CD4-positive, alpha-beta memory T cell (primary cell): ENCODE results near the gene TGFBR2. TPM values are rescaled to one million over a fixed set of nuclear protein-coding genes. Genes with fewer than 3 reads are reported as not detected.
A peak's percentile ranks its signal among the peaks of the same experiment; 100 is the strongest.

Experiments
- CTCF ChIA-PET: fragments of 350-600 bp; sonication (Branson Sonifier 250); formaldehyde crosslinking; loops from one replicate; lab custom pipeline; 2021; ENCODE audit warnings: inconsistent platforms; ENCODE audit not compliant: partially characterized antibody; lab: Charles Lee
- POLR2A ChIA-PET: fragments of 350-600 bp; sonication (Branson Sonifier 250); formaldehyde crosslinking; loops from one replicate; lab custom pipeline; 2021; ENCODE audit not compliant: partially characterized antibody; lab: Charles Lee
- DNase-seq, 5 donors: peaks; one replicate each; pipeline versions ENCODE4 v3.0.0 to v3.0.0-alpha.2; 2020 to 2022; ENCODE audit warnings: mixed read lengths in 1 of 5
- H3K27ac ChIP-seq: one replicate; pipeline ENCODE4 v1.7.0; 2013; ENCODE audit warnings: low read depth, low read length
- H3K27me3 ChIP-seq: 2 replicates; pipeline ENCODE4 v1.7.0; 2013; ENCODE audit warnings: mild to moderate bottlenecking, low read length, moderate library complexity; ENCODE audit not compliant: insufficient read depth
- H3K36me3 ChIP-seq: 2 replicates; pipeline ENCODE4 v1.7.0; 2013; ENCODE audit warnings: mild to moderate bottlenecking, low read length, moderate library complexity; ENCODE audit not compliant: insufficient read depth
- H3K4me1 ChIP-seq: 2 replicates; pipeline ENCODE4 v1.7.0; 2013; ENCODE audit warnings: mild to moderate bottlenecking, low read length, moderate library complexity; ENCODE audit not compliant: insufficient read depth
- H3K4me3 ChIP-seq, 2 donors: one replicate each; pipeline ENCODE4 v1.7.0; 2013; ENCODE audit warnings: low read length in 2 of 2, mild to moderate bottlenecking in 1 of 2
- H3K9me3 ChIP-seq, 2 donors: one replicate each; pipeline ENCODE4 v1.7.0; 2013; ENCODE audit warnings: low read length in 2 of 2, control low read depth in 1 of 2; ENCODE audit not compliant: control insufficient read depth in 1 of 2
- H3K27ac Mint-ChIP-seq, 7 donors: one replicate each; pipeline ENCODE4 v1.8.0; 2020 to 2021; ENCODE audit warnings: mixed read lengths in 7 of 7, mild to moderate bottlenecking in 6 of 7, inconsistent platforms in 3 of 7, moderate library complexity in 3 of 7
- H3K27me3 Mint-ChIP-seq, 2 donors: one replicate each; pipeline ENCODE4 v1.8.0; 2020 to 2021; ENCODE audit warnings: mixed read lengths in 2 of 2
- H3K36me3 Mint-ChIP-seq, 2 donors: one replicate each; pipeline ENCODE4 v1.8.0; 2020 to 2021; ENCODE audit warnings: mixed read lengths in 2 of 2, inconsistent platforms in 1 of 2, mild to moderate bottlenecking in 1 of 2
- H3K4me1 Mint-ChIP-seq, 4 donors: one replicate each; pipeline ENCODE4 v1.8.0; 2020 to 2021; ENCODE audit warnings: mixed read lengths in 4 of 4, mild to moderate bottlenecking in 1 of 4
- H3K4me3 Mint-ChIP-seq, 8 donors: one replicate each; pipeline ENCODE4 v1.8.0; 2020 to 2021; ENCODE audit warnings: mixed read lengths in 8 of 8, mild to moderate bottlenecking in 7 of 8, moderate library complexity in 6 of 8, inconsistent platforms in 3 of 8
- H3K9me3 Mint-ChIP-seq, 8 donors: one replicate each; pipeline ENCODE4 v1.8.0; 2020 to 2021; ENCODE audit warnings: mixed read lengths in 8 of 8, mild to moderate bottlenecking in 5 of 8, inconsistent platforms in 3 of 8, moderate library complexity in 1 of 8
- intact Hi-C: fragments of 100-400 bp; cut with micrococcal nuclease; formaldehyde crosslinking; loops from one replicate; pipeline ENCODE4 v1.15.1; 2023
- polyA plus RNA-seq, 2 donors: library from polyadenylated mRNA; unstranded; fragments of 300-500 nt; fragmentation: Illumina TruSeq; gene quantifications; one replicate each; pipeline ENCODE4 v1.2.3, GENCODE V29; 2021
- total RNA-seq, 2 experiments: library from RNA; stranded (reverse); gene quantifications; one replicate each; pipeline ENCODE4 v1.2.3, GENCODE V29; 2021

Gene TGFBR2
- total and polyA plus RNA-seq, 4 experiments from 2014 or later, result 58.7 to 110 (median 110) TPM

GRCh38 chr3:30659270-30660130 lies 53.1 kb downstream of the TGFBR2 start:
- intact Hi-C loops, result loop anchor here (2.0 kb wide), 2 partner anchors 33 to 53 kb away; partner anchors contain the start of gene TGFBR2
- Mint-ChIP-seq H3K27ac (peak overlapping the region; percentile 90 to 98 (median 94)), H3K27me3 (no peaks in the 10 kb centered on the region), H3K4me1 (peaks cover 78 to 97% (median 88%) of the 10 kb centered on the region in 4 donors), H3K4me3 (peak overlapping the region; percentile 62 to 87 (median 72)), H3K9me3 (peaks cover 0 to 1% (median 0%) of the 10 kb centered on the region in 8 donors), H3K36me3 (peaks cover 64 to 72% of the 10 kb centered on the region in 2 donors)
- Histone ChIP-seq H3K4me1 (peaks cover 100% of the 10 kb centered on the region), H3K9me3 (no peaks in the 10 kb centered on the region), H3K27ac (peak overlapping the region; percentile 80), H3K27me3 (no peaks in the 10 kb centered on the region), H3K4me3 (peak overlapping the region; percentile 3 to 5), H3K36me3 (peaks cover 3% of the 10 kb centered on the region)
- POLR2A ChIA-PET, result interaction anchor here (0.7 to 20.9 kb wide), 18 partner anchors 7 to 873 kb away, joined by 3 to 580 read pairs (median 6); partner anchors contain the start of genes STT3B and TGFBR2
- CTCF ChIA-PET, result interaction anchor here (1.0 to 6.9 kb wide), 13 partner anchors 10 to 57 kb away, joined by 3 to 45 read pairs (median 6); no protein-coding TSS in a partner anchor
- DNase-seq, result peak in 1 of 5 donors; percentile 58

DNA sequence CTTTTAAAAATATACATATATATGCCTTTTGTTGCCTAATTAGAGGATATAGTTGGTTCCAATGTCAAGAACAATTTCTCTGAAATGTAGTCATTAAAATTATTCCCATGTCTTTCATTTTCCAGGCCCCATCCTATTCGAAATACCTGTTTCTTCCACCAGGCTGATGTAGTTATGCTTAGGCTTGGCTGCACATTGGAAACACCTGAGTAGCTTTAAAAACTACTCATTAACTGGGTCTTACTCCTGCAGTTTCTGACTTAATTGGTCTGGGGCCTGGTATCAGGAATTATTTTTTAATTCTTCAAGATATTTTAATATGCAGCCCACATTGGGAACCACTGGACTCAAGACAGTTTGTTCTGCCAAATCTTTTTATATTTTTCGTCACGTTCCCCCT lies 53.7 kb downstream of the TGFBR2 start:
- intact Hi-C loops, result no loop called here
- H3K27me3 Mint-ChIP-seq, result no peaks in the 10 kb centered on the region
- no peaks in the 10 kb centered on the region for H3K9me3 ChIP-seq
- H3K36me3 Mint-ChIP-seq, result peaks cover 58 to 65% of the 10 kb centered on the region in 2 donors
- H3K4me1 Mint-ChIP-seq, result peaks cover 78 to 97% (median 88%) of the 10 kb centered on the region in 4 donors
- no peaks in the 10 kb centered on the region for H3K9me3 Mint-ChIP-seq
- H3K27me3 ChIP-seq, result no peaks in the 10 kb centered on the region
- DNase-seq, result no peak
- no peak overlapping the region for H3K27ac ChIP-seq
- peaks cover 100% of the 10 kb centered on the region for H3K4me1 ChIP-seq
- POLR2A ChIA-PET, result interaction anchor here (1.4 to 20.9 kb wide), 4 partner anchors 22 to 306 kb away, joined by 4 to 580 read pairs (median 164); partner anchors contain the start of gene TGFBR2
- H3K4me3 Mint-ChIP-seq, result peak overlapping the region in 2 of 8 donors; percentile 47 to 64
- peak overlapping the region in 5 of 7 donors; percentile 47 to 90 (median 85) for H3K27ac Mint-ChIP-seq
- H3K36me3 ChIP-seq, result no peaks in the 10 kb centered on the region
- H3K4me3 ChIP-seq, result no peak overlapping the region
- CTCF ChIA-PET, result interaction anchor here (1.0 to 6.9 kb wide), 4 partner anchors 18 to 33 kb away, joined by 3 to 45 read pairs (median 4); no protein-coding TSS in a partner anchor

GRCh38 chr3:30660656-30661055 lies 54.3 kb downstream of the TGFBR2 start:
- Mint-ChIP-seq H3K36me3 (peaks cover 53 to 60% of the 10 kb centered on the region in 2 donors), H3K27me3 (no peaks in the 10 kb centered on the region), H3K4me1 (peaks cover 78 to 97% (median 88%) of the 10 kb centered on the region in 4 donors), H3K27ac (peak overlapping the region; percentile 83 to 96 (median 88)), H3K9me3 (no peaks in the 10 kb centered on the region), H3K4me3 (peak overlapping the region; percentile 2 to 76 (median 64))
- H3K4me1 ChIP-seq, result peaks cover 100% of the 10 kb centered on the region
- CTCF ChIA-PET, result interaction anchor here (1.0 to 6.9 kb wide), 4 partner anchors 17 to 32 kb away, joined by 3 to 45 read pairs (median 4); no protein-coding TSS in a partner anchor
- no peaks in the 10 kb centered on the region for H3K27me3 ChIP-seq
- peak overlapping the region; percentile 18 for H3K27ac ChIP-seq
- no peaks in the 10 kb centered on the region for H3K9me3 ChIP-seq
- intact Hi-C loops, result no loop called here
- POLR2A ChIA-PET, result interaction anchor here (1.1 to 20.9 kb wide), 4 partner anchors 20 to 51 kb away, joined by 4 to 580 read pairs (median 161); partner anchors contain the start of gene TGFBR2
- H3K36me3 ChIP-seq, result no peaks in the 10 kb centered on the region
- no peak for DNase-seq
- H3K4me3 ChIP-seq, result no peak overlapping the region

GRCh38 chr3:30661098-30661873 lies 54.9 kb downstream of the TGFBR2 start:
- CTCF ChIA-PET, result interaction anchor here (1.0 to 6.9 kb wide), 4 partner anchors 17 to 32 kb away, joined by 3 to 45 read pairs (median 4); no protein-coding TSS in a partner anchor
- intact Hi-C loops, result no loop called here

GRCh38 chr3:30662836-30663235 lies 56.4 kb downstream of the TGFBR2 start:
- Mint-ChIP-seq H3K27ac (peak overlapping the region; percentile 77 to 91 (median 86)), H3K4me3 (peak overlapping the region in 1 of 8 donors; percentile 55), H3K36me3 (peaks cover 31 to 43% of the 10 kb centered on the region in 2 donors), H3K27me3 (no peaks in the 10 kb centered on the region), H3K9me3 (no peaks in the 10 kb centered on the region), H3K4me1 (peaks cover 72 to 96% (median 83%) of the 10 kb centered on the region in 4 donors)
- POLR2A ChIA-PET, result interaction anchor here (0.6 to 6.6 kb wide), 5 partner anchors 19 to 53 kb away, joined by 3 to 94 read pairs (median 12); partner anchors contain the start of gene TGFBR2
- H3K27ac ChIP-seq, result no peak overlapping the region
- H3K4me1 ChIP-seq, result peaks cover 100% of the 10 kb centered on the region
- DNase-seq, result no peak
- no peaks in the 10 kb centered on the region for H3K36me3 ChIP-seq
- intact Hi-C loops, result no loop called here
- CTCF ChIA-PET, result interaction anchor here (2.0 kb wide), 1 partner anchor 34 kb away, joined by 10 read pairs; no protein-coding TSS in a partner anchor
- no peaks in the 10 kb centered on the region for H3K9me3 ChIP-seq
- no peak overlapping the region for H3K4me3 ChIP-seq
- no peaks in the 10 kb centered on the region for H3K27me3 ChIP-seq

More at GRCh38 chr3:30661098-30661873, 54.9 kb downstream of the TGFBR2 start:
- no peak overlapping the region for H3K4me3 ChIP-seq
- no peaks in the 10 kb centered on the region for H3K9me3 ChIP-seq
- H3K9me3 Mint-ChIP-seq, result no peaks in the 10 kb centered on the region
- H3K36me3 ChIP-seq, result no peaks in the 10 kb centered on the region
- peak in 1 of 5 donors; percentile 65 for DNase-seq
- POLR2A ChIA-PET, result interaction anchor here (1.1 to 20.9 kb wide), 4 partner anchors 20 to 52 kb away, joined by 4 to 580 read pairs (median 161); partner anchors contain the start of gene TGFBR2
- peak overlapping the region; percentile 18 for H3K27ac ChIP-seq
- H3K27me3 Mint-ChIP-seq, result no peaks in the 10 kb centered on the region
- peaks cover 74 to 96% (median 85%) of the 10 kb centered on the region in 4 donors for H3K4me1 Mint-ChIP-seq
- H3K4me1 ChIP-seq, result peaks cover 100% of the 10 kb centered on the region
- H3K36me3 Mint-ChIP-seq, result peaks cover 47 to 54% of the 10 kb centered on the region in 2 donors
- H3K27ac Mint-ChIP-seq, result peak overlapping the region; percentile 83 to 96 (median 88)
- H3K4me3 Mint-ChIP-seq, result peak overlapping the region; percentile 2 to 76 (median 61)
- H3K27me3 ChIP-seq, result no peaks in the 10 kb centered on the region

- Histone ChIP-seq H3K4me3 (no peak overlapping the region), H3K36me3 (no peaks in the 10 kb centered on the region), H3K4me1 (peaks cover 100% of the 10 kb centered on the region), H3K9me3 (no peaks in the 10 kb centered on the region), H3K27ac (no peak overlapping the region), H3K27me3 (no peaks in the 10 kb centered on the region)
- peak overlapping the region; percentile 85 to 97 (median 90) for H3K27ac Mint-ChIP-seq
- CTCF ChIA-PET, result interaction anchor here (0.8 to 2.6 kb wide), 4 partner anchors 28 to 35 kb away, joined by 4 to 13 read pairs (median 7); no protein-coding TSS in a partner anchor
- POLR2A ChIA-PET, result interaction anchor here (1.1 to 6.6 kb wide), 10 partner anchors 7 to 54 kb away, joined by 5 to 103 read pairs (median 10); partner anchors contain the start of gene TGFBR2
- DNase-seq, result peak in 1 of 5 donors; percentile 40
- intact Hi-C loops, result no loop called here
- no peaks in the 10 kb centered on the region for H3K9me3 Mint-ChIP-seq
- no peaks in the 10 kb centered on the region for H3K27me3 Mint-ChIP-seq
- peak overlapping the region in 6 of 8 donors; percentile 45 to 82 (median 68) for H3K4me3 Mint-ChIP-seq
- peaks cover 33 to 42% of the 10 kb centered on the region in 2 donors for H3K36me3 Mint-ChIP-seq
- H3K4me1 Mint-ChIP-seq, result peaks cover 73 to 96% (median 83%) of the 10 kb centered on the region in 4 donors
Observed at GRCh38 chr3:30663533-30664241, 57.3 kb downstream of the TGFBR2 start.
